ENCODE results near the gene PIGU.

Gene PIGU

GRCh38 chr20:34549291-34549928 lies 127.5 kb downstream of the PIGU start (continued):
- 0 out of 2 replicates have a peak, but pooled peaks have one; percentile 15 for TF ChIP-seq ZNF449 (tag by site-specific recombination; IDR thresholded peaks at IDR 0.05)
- TF ChIP-seq KLF10 (tag by site-specific recombination; IDR thresholded peaks at IDR 0.05): peak; percentile 70
- TF ChIP-seq PRDM10 (tag by site-specific recombination; IDR thresholded peaks at IDR 0.05): peak; percentile 98
- 0 out of 2 replicates have a peak, but pooled peaks have one; percentile 16 for TF ChIP-seq ZNF398 (tag by site-specific recombination; IDR thresholded peaks at IDR 0.05)
- TF ChIP-seq ZFP69B (tag by site-specific recombination; IDR thresholded peaks at IDR 0.05): peak; percentile 70; the same call in 1 of the 2 replicates
- peak; percentile 57; the same call in 1 of the 2 replicates for TF ChIP-seq HIC1 (tag by site-specific recombination; IDR thresholded peaks at IDR 0.05)
- peak; percentile 47 for TF ChIP-seq GLIS1 (tag by site-specific recombination; IDR thresholded peaks at IDR 0.05)
- TF ChIP-seq YY2 (tag by site-specific recombination; IDR thresholded peaks at IDR 0.05): no peak
- TF ChIP-seq ZNF112 (tag by site-specific recombination; IDR thresholded peaks at IDR 0.05): no peak
- no peak for TF ChIP-seq ZNF830 (tag by site-specific recombination; IDR thresholded peaks at IDR 0.05; ENCODE audit: low read depth)
- TF ChIP-seq ZIC2 (tag by site-specific recombination; IDR thresholded peaks at IDR 0.05): peak; percentile 95
- peak; percentile 87 for TF ChIP-seq SP7 (tag by site-specific recombination; IDR thresholded peaks at IDR 0.05)
- TF ChIP-seq ZNF24 (tag by site-specific recombination; IDR thresholded peaks at IDR 0.05): peak; percentile 73

- POLR2A ChIA-PET: no interaction called here
- Histone ChIP-seq H3K9me3 (ENCODE audit: control insufficient read depth, insufficient read depth, low read depth, low read length) (no peaks in the 10 kb centered on the region), H3K4me1 (ENCODE audit: control insufficient read depth, insufficient read depth, low read length) (no peaks in the 10 kb centered on the region), H3K27ac (ENCODE audit: extremely low read depth, low read depth, low read length) (no peak overlapping the region), H3K4me3 (ENCODE audit: low read depth, low read length) (no peak overlapping the region), H3K36me3 (ENCODE audit: control insufficient read depth in 2 of 2, insufficient read depth in 1 of 2, low read length in 2 of 2) (no peaks in the 10 kb centered on the region)
- CTCF ChIA-PET: interaction anchor here (0.6 kb wide), 2 partner anchors 83 to 260 kb away, joined by 3 to 4 read pairs; no protein-coding TSS in a partner anchor
- no peak for TF ChIP-seq ZNF660 (tag by site-specific recombination; IDR thresholded peaks at IDR 0.05)
- no peak for TF ChIP-seq BCL11A (tag by site-specific recombination; IDR thresholded peaks at IDR 0.05; ENCODE audit: low read depth)
- TF ChIP-seq SETDB1 (IDR thresholded peaks at IDR 0.05; ENCODE audit: insufficient read length, low read length): no peak
- TF ChIP-seq ZNF76 (tag by site-specific recombination; IDR thresholded peaks at IDR 0.05; ENCODE audit: borderline replicate concordance, low read depth): no peak
- TF ChIP-seq ZNF184 (tag by site-specific recombination; IDR thresholded peaks at IDR 0.05): no peak
- TF ChIP-seq PRDM2 (tag by site-specific recombination; IDR thresholded peaks at IDR 0.05; ENCODE audit: borderline replicate concordance): no peak
Measured at GRCh38 chr20:34547844-34548613, 128.9 kb downstream of the PIGU start.

Data from HEK293 (cell line).